Effector CD4-positive, alpha-beta T cell (primary cell): ENCODE results near the gene LRRC61.
"Not testable (repeated sequence)": the region's sequence is repeated elsewhere in the genome, so short reads cannot be mapped to it uniquely, and the experiment has no call there.

Experiments
- DNase-seq: peaks from one replicate; pipeline ENCODE4 v3.0.0-alpha.2; 2020
- total RNA-seq: gene quantifications from one replicate; lab custom pipeline; 2026; lab: John Stamatoyannopoulos, UW

The LRRC61 gene, protein sequence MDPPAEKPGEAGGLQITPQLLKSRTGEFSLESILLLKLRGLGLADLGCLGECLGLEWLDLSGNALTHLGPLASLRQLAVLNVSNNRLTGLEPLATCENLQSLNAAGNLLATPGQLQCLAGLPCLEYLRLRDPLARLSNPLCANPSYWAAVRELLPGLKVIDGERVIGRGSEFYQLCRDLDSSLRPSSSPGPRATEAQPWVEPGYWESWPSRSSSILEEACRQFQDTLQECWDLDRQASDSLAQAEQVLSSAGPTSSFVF
- total RNA-seq = 0.75 reads per million

DNA sequence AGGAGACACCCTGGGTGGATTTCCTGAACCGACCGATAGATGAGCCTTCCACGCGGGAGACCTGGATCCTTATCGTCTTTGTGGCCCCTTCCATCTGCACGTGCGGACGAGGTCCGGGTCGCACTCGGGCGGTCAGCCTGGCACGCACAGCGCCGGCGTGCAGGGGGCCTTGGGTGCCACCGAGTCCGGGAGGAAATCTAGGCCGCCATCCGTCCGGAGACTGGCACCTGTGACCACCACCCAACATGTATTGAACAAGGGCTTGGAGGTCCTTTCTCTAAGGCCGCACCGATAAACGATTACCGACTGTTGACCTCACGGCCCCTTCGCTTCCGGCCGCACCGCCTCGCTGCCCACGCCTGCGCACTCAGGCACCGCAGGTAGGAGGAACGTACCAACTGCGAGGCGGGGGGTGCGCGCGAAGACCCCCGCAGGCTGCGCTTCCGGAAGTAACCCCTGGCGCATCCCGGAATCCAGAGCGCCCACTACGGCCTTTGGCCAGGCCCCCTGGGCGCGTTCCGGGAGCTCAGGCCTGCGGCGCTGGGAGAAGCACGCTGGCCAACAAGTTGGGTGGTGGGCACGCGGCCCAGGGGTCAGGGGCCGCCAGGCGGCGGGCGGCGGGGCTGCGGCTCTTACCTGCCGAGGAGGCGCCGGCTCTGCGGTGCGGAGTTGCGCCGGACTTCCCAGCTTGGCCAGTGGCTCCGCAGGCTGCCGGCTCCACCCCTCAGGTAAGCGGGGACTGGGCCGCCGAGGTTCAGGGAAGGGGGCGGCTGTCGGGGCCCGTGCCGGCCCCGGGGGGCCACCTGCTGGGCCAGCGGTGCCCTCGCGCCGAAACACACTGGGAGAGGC is at the start of gene LRRC61, which contains the start of gene ACTR3C:
TSS of gene LRRC61 (plus strand) at position 523 of the 849 bp plus-strand sequence. CDS start 13,507 bp downstream, outside the sequence.
TSS of gene ACTR3C (minus strand) at position 713 of the 849 bp plus-strand sequence. CDS start 28,249 bp downstream, outside the sequence.
- DNase-seq = peak; percentile 12

DNA sequence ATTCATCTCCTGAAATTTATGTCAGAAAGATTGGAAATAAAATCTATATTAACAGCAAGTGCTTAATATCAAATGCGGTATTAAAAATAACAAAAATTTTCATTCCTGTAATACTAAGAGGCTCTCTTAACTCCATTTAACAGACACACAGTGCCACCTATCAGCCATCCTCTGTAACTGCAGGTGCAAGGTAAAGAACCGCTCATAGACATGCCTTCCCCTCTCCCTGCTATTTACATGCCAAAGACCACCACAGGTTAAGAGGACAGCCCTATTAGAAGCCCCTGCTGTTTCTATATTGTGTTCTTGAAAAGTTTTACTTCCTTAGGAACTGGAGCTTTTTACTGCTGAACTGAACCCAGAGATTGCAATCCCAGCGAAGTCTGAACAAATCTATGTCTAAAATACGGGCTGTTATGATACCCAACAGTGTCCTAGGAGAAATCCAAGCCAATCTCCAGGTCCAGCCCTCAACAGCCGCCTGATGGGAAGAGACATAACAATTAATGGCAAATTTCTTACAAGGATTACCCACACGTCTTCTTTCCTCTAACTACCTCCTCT is 46.9 kb upstream of the LRRC61 start:
- DNase-seq = not testable (repeated sequence)

DNA sequence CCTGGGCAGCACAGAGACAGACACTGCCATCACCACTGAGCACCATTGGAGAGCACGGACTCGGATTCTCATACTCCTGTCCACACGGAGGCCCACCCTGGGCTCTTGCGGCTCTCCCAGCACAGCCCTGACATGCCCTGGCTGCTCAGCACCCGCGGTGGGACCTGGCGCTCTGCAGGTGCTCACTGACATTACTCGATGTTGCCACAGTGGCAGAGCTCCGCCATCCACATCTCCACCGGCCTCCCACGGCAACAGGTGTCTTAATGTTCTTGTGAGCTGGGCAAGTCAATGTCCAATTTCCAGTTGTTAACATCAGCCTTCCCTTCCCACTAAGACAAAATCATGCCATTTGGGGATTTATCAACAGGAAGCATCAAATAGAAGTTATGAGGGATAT is 44.8 kb upstream of the LRRC61 start:
- not testable (repeated sequence) for DNase-seq

DNA sequence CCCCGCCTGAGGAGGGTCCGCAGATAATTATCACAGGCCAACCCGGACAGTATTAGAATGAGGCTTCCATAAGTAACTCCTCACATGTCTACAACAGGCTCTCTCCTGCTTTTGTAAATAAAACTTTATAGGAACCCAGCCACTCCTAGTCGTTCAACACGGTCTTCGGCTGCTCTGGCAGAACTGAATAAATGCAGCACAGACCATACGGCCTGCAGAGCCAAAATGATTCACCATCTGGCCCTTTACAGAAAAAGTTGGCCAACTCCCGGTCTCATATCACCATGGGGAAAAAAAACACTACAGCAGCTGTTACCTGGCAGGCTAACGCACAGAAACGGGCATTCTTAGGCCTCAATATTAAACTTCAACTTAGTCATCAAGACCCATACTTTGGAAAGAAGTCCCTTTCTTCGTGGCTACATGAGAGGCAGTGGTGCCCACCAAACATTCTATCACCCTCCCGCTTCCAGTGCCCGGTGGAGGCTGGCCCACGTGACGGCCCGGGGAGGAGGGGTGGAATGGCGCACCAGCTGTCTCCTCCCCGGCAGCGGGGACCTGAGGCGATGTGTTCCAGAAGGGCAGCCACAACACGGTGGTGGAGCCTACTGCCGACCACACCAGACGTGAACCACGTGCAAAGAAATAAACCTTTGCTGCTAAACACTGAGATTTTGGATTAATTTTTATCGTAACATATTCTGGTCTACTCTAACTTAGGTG is 41.3 kb upstream of the LRRC61 start:
- not testable (repeated sequence) for DNase-seq

DNA sequence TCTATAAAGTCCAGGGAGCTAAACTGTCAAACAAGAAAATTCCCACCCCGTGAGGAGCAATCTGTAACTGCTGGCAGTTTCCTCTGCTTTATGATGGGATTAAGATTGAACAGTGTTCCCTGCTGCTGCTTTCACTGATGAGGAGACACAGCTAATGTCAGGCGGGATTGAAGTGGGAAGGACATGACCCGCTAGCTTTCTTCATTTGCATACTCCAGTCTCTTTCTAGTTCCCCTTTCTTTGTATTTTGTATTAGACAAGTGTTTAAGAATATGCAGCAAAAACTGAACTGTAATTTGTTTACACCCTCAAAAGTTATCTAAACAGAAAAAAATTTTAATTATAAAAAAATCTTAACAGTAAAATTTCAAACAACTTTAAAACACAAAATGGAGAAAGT is 40.0 kb upstream of the LRRC61 start:
- DNase-seq = not testable (repeated sequence)

DNA sequence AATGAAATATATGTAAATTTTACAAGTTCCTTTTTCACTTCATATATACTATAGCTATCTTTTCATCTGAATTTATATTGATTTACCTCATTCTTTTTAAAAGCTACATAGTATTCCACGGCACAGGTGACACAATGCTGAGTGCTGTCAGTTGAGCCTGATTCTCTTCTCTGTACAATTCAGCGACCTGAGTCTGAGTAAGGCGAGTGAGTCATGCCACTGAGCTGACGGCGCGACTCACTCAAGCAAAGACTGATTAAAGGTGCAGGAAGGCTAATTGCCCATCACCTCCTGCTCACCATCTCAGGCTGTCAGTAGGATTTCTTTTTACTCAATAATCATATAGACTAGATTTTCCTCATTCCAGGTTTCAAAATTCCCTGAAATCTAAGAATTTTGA is 39.5 kb upstream of the LRRC61 start:
- not testable (repeated sequence) for DNase-seq

DNA sequence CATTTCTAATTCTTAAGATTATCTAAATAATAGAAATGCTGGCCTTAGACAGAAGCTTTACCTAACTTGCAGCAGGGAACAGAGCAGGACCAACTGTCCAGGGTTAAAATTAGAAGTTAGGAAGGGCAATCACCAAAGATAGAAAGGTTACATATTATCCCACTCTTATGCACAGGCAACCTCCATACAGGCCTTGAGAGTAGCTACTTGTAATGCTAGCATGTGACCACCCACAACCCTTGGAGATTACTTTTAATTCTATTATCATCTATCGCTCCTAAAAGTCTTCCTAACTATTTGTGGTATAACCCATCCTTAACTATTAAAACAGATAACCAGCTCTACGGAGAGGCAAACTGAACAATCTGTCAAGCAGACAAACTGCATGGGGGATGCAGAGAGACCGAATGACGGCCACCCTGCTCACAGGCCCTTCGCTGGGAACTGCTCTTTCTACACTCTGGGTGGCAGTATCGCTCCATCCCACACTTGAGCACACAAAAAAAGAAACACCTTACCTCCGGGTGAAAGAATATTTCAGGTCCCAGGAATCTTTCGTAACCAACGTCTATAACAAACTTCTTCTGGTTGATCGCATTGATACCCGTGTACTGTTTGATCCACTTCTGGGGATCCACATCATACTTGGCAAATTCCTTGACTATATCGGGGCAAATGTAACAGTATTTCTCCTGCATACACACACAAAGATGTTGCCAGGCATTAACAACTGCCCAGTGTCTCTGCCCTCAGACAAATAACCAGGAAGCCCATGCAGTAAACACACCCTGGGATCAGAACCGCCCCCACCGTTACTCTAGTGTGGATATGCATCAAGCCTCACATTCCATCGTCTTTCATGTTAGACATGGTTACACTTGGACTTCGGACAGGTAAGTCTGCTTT is 37.1 kb upstream of the LRRC61 start:
- not testable (repeated sequence) for DNase-seq

DNA sequence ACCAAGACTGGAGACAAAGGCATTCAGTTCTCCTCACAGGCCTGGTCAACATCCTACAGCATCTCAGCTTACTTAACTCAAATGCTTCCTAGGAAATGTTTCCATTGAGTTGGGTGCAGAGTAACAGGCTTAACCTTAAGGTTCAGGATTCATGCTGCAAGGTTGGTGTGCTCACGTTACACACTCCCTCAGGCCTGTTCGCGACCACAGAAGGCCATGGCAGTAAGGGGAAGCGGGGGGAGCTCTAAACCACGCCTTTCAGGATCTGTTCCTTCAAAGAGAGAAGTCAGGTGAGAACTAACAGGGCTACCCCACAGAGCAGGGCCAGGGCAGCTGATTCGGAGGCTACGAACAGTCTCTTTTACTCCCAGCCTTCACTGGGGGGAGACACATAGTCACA is 35.3 kb upstream of the LRRC61 start:
- not testable (repeated sequence) for DNase-seq

DNA sequence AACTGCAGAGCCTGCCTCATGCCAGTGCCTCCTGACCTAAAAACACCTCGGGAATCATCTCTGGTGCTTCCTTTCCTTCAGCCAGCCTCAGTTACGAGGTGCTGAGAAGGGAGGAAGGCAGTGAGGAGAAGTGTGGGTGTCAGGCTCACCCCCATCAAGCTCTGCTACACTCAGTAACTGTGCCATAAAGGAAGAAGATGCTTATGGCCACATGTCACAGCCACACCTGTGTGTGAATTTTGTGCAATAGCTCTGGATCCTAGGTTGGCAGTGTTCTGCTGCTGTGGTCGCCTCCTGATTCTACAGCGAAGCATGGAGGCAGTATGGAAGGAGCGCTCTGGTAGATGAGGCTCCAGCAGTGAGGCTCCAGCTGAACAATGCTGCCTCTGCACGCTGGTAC is 34.3 kb upstream of the LRRC61 start:
- not testable (repeated sequence) for DNase-seq

DNA sequence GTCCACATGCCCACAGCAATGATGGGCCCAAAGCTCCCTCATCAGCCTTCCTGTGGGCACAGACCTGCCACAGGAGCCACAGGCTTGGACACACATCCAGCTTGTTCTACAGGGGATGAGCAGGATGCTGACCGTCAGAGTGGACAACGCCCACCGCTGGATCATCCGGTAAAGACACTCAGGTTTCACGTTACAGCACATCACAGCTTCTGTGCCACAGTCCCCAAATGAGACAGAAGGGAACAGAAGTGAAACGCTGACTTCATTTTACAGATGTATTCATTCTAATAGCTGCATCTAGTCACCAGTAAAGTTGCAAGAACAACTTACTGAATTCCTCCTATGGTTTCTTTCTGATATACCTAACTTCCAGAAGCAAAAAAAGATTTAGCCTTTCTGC is 32.8 kb upstream of the LRRC61 start:
- DNase-seq = not testable (repeated sequence)

DNA sequence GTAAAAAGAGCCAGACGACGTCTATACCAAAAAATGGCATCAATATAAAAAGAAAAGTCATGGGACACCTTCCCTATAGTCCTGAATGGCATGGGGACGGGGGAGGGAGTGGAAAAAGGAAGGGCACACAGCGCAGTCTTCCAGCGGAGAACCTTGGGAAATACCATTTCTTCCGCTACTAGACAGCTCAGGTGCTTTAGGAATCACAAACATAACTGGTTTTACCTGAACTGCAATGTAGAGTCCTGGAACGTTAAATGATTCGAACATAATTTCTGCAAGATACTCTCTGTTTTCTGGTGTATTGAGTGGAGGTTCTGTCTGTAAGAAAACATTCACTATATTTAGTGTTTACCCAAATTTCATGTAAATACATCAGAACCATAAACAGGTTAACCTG is 28.1 kb upstream of the LRRC61 start:
- DNase-seq = not testable (repeated sequence)

DNA sequence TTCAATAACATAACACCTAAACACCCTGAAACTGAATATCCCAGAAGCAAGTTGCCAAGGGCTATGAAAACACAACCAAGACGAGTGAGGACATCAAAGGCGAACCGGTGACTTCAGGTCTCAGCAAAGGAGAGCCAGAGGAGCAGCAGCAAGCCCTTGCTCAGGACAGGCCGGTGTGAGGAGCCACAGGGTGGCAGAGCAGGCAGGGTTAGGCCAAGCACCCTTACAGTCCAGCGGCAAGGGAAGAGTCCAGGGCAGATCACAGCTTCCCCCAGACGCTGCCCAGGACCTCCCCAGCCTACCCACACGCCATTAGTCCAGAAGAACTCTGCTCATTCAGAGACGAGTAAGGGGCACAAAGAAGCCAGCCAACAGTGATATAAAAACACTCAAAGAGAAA is 27.5 kb upstream of the LRRC61 start:
- DNase-seq = not testable (repeated sequence)

DNA sequence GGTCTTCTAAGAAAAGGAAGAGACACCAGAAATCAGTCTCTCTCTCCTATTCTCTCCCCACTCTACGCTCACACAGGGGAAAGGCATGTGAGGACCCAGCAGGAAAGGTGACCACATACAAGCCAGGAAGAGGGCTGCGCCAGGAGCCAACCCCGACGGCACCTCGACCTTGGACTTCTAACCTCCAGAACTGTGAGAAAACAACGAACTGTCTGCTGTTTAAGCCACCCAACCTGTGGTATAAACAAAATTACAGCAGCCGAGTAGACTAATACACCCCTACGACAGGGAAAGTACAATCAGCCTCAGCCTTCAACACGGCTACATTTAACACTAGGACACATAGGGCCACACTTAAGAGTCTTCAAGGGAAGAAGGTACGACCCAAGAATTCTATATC is 26.4 kb upstream of the LRRC61 start:
- DNase-seq = not testable (repeated sequence)

DNA sequence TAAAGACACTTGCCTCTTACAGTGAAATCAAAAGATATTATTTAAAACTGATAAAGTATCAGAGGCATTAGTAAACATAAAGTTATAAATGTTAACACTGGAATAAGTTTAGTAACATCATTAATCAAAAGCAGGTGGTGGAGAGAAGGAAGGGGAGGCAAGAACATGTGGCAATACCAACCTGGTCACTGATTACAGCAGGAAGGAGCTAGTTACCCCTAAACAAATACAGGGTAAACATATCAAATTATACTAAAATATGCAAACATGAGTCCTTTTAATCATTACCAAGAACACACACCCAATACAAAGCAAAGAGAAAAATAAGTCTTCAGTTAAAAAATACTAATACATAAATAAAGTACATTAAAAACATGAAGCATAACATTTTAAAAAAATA is 25.2 kb upstream of the LRRC61 start:
- not testable (repeated sequence) for DNase-seq

DNA sequence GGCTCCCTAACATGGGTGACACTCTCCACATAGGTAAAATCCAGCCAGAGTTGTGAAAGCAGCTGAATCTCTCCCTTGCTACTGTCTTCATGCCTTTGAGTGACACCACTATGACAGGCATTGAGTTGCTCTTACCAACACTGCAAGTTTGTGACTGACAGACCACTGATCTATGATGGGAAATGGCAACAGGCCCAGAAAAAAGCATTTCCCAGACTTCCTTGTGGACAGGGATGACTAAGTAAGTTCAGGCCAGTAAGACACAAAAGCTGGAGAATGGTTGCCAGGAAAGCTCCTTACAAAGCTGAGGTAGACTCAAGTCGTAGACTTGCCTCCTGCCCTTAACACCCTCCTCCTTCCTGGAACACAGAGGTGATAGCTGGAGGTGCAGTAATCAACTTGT is 20.2 kb upstream of the LRRC61 start:
- DNase-seq = not testable (repeated sequence)

DNA sequence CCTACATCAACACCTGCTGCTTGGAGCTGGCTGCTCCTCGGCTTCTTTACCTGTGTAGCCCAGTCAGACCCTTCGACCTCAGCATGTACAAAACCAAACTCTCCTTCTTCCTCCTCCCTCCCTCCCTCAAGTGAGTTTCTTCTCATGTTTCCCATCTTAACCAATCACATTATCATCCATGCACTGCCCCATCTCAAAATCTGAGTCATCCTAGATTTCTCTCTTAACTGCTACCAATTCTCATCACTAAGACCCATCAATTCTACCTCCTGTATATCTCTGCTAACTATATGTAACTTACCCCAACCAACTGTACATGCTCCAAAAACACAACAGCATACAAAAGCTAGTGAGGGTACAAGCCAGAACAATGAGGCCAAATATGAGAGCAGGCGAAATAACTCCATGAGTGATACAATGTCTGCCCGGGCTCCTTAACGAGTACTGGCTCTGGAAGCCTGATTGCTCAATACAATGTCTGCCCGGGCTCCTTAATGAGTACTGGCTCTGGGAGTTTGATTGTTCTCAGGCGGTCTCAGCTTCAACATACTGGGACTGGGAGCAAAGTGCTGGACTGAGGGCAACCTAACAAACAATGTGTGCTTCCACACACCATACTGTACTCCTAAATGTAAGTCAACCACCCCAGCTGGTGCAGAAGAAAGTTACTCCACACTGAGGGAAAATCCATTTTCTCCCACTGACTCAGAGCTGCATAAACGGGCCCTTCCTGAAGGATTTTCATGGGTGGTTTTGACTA is 18.5 kb upstream of the LRRC61 start:
- DNase-seq = not testable (repeated sequence)

DNA sequence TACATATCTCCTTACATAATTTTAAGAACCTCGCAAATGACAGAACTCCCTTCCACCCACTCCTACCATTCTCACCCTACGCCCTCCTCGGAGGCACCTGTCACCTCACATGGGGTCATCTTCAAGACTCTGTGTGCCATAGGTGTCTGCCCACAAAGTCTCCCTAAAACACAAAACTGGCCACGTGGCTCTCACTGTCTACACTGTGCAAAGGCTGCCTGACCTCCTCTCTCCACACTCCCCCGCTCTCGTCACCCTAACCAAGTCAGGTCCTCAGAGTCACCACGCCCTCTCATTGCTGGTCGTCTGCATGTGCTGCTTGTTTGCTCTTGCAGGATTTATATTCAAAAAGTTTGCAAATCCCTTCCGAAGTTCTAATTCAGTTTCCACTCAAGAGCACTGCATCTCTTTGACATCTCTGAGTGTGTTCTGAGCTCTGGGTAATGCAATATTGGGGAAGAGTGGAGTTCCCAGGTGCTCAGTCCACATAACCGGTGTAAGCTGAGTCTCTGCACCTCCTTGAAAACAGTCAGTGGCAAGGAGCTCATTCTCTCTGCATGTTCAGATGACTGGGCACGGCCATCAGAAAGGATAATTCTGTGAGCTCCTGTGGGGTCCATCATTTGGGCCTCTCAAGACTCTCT is 17.8 kb upstream of the LRRC61 start:
- DNase-seq = not testable (repeated sequence)

DNA sequence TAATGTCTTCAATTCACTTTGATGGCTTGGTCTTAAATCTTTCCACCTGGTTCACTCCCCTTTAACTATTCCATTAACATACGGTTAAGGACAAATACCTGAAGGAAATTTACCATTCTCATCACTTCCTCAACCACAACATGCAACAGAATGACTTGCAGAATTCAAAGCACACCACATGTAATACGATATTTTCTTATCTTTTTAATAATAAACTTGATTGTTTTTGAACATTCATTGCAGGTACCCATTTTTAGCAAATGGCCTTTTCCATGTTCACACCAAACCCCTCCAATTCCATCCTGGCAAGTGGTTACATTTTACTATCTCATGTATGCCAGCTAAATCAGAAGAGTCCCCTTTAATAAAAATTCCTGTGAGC is 17.3 kb upstream of the LRRC61 start:
- DNase-seq = not testable (repeated sequence)

DNA sequence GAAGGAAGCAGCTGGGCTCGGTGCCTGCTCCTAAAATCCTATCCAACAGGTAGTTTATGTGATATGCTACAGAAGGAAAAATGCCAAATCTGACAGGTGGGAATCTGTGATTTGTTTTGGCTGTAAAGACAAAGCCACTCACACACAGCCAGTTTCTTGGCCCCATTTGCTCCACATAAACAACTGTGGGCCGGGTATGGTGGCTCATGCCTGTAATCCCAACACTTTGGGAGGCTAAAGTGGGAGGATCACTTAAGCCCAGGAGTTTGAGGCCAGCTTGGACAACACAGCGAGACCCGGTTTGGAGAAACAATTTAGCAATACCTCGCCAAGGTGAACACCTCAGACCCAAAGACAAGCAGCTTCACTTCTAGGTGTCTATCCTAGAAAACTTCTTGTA is 16.8 kb upstream of the LRRC61 start:
- DNase-seq = not testable (repeated sequence)

DNA sequence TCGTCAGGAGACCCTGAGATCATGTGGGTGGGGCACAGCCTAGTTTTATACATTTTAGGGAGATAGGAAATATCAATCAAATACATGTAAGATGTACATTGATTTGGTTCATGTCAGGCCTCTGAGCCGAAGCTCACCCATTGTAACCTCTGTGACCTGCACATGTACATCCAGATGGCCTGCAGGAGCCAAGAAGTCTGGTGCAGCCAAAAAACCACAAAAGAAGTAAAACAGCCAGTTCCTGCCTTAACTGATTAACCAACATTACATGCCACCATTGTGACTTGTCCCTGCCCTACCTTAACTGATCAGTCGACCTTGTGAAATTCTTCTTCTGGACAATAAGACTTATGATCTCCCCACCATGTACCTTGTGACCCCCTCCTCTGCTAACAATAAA is 16.0 kb upstream of the LRRC61 start:
- DNase-seq = no peak
